Islet of Langerhans (tissue), 1 donor: Measurements from ENCODE around the gene SLC35F3.

ENCODE experiments used
- FAIRE-seq: peaks from one replicate; lab custom pipeline; 2011; peaks lifted over from hg19 to GRCh38; lab: Jason Lieb, UNC

The SLC35F3 gene

DNA sequence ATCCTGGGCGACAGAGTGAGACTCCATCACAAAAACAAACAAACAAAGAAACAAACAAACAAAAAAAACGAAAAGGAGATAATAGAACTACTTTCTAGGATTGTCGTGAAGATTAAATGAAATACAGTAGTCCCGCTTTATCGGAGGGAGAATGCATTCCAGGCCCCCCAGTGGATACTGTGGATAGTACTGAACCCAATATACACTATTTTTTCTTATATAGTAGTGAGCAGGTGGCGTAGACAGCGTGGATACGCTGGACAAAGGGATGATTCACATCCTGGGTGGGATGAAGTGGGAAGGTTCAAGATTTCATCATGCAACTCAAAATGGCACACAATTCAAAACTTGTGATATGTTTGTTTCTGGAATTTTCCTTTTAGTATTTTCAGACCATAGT is 8.0 kb downstream of the SLC35F3 start:
- FAIRE-seq = no peak

DNA sequence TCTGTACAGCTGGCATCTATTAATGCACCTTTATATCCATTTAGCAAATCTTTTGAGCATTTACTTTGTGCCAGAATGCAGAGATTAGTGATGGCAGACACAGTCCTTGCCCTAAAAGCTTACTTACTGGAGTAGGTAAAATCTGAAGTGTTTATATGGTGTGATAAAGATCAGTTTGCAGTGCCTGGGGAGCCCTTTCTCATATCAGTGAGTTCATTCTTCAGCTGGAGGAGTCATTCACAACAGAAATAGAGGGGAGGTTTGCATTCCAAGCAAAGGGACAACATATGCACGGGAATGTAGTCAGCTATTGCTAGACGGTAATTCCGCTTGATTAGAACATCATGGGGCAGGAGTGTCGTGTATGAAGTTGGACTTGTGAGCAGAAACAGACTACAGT is 8.4 kb downstream of the SLC35F3 start:
- FAIRE-seq = no peak

DNA sequence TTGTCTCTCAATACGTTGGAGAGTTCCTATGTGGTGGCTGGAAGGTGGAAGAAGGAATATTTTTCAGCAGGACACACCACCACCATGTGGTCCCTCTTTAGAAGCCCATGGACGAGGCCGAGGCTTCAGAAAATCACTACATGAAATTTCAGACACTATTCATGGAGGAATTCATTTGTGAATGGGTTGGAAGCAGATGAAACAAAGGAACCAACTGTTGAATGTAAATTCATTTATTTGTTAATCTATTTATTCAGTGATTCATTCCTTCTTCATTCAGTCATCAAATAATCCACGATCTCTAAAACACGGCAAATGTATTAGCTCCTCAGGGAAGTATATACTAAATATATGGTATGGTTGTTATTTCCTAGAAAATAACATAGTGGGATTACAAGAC is 12.2 kb downstream of the SLC35F3 start:
- no peak for FAIRE-seq

DNA sequence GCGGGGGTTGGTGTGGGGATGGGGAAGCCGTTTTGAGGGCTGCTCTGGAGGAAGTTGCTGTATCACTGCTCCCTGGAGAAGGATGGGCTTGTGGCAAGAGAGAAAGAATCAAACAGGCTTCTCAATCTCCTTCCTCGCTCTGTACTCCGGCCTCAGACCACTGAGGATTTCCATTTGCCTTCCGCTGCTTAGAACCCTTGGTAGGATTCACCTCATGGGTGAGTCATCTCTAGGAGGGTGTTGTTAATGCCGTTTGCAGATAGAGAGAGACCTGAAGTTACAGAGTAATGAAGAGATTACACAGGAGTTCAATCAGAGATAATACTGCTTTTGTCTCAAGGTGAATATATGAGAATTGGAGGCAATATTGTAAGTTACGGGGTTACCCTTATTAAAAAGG is 15.3 kb downstream of the SLC35F3 start:
- FAIRE-seq = no peak

DNA sequence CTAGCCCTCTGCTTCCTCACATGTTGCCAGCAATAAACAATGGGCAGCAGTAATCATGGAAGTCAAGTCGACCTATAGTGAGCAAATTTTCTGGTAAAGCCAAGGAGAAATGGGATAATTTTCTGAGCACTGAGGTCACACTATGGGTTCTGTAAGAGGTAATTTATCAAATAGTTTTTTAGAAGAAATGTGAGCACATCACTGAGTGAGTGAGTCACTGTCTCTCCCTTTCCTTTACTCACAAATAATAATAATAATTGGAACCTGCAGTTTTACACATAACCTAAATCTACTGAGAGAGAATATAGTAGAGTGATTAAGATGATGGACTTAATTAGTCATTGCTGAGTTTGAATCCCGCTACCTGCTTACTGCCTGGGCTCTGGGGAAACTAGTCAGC is 23.6 kb downstream of the SLC35F3 start:
- FAIRE-seq = no peak

DNA sequence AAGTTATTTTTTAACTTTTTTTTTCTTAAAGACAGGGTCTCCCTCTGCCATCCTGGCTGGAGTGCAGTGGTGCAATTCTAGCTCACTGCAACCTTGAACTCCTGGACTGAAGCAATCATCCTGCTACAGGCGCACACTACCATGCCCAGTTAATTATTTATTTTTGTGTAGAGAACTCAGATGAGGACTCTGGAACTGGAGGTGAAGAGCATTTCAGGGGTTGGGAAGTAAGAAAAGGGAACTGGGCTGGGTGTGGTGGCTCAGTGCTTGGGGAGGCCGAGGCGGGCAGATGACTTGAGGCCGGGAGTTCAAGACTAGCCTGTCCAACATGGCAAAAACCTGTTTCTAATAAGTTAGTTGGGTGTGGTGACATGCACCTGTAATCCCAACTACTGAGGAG is 28.9 kb downstream of the SLC35F3 start:
- FAIRE-seq = no peak

DNA sequence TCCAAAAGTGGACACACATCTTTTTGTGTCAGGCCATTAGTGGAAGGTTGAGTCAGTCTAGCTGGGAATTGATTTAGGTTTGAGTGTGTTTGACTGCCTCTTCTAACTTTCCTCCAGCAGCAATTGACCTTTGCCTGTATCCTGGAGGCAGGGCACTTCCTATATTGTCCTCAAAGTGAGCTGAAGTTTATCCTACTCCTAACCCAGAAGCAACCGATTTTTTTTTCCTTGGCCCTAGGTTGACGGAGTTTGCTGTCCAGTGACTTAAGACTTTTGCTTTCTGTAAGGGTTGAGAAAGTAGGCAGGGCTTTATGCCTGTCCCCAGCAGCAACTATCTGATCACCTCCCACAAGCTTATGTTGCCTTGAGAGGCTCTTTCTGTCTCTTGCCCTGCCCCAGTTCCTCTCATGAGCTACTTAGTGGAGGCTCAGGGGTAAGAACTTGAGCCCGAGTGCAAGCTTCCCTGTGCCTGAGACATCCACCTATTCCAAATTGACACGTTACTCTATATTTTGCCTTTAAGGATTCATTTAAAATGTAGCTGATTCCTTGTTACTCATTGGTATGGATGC is 30.9 kb downstream of the SLC35F3 start:
- no peak for FAIRE-seq

DNA sequence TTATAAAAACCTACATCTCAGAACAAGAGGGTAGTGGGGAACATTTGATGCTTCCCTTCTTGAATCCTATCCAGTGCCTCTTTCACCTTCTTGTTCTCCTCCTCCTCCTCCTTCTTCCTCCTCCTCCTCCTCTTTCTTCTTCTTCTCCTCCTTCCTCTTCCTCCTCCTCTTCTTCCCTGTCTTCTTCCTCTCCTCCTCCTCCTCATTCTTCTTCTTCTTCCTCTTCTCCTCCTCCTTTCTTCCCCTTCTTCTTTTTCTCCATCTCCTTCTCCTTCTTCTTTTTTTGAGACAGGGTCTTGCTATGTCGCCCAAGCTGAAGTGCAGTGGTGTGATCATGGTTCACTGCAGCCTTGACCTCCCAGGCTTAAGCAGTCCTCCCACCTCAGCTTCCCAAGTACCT is 31.9 kb downstream of the SLC35F3 start:
- no peak for FAIRE-seq

DNA sequence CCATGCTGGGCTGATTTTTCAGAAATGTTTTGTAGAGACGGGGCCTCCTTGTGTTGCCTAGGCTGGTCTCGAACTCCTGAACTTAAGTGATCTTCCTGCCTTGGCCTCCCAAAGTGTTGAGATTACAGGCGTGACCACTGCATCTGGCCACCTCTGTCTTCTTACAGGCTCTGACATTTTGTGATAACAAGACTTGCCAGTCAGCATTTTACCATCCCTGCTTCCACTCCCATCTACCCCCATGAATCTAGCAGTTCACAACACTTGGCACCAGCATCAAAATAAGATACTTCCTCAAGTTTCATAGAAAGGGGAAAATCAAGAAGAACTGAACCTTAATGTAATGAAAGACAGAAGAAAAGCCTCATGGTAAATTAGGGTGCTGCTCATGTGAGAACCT is 32.4 kb downstream of the SLC35F3 start:
- FAIRE-seq = no peak

DNA sequence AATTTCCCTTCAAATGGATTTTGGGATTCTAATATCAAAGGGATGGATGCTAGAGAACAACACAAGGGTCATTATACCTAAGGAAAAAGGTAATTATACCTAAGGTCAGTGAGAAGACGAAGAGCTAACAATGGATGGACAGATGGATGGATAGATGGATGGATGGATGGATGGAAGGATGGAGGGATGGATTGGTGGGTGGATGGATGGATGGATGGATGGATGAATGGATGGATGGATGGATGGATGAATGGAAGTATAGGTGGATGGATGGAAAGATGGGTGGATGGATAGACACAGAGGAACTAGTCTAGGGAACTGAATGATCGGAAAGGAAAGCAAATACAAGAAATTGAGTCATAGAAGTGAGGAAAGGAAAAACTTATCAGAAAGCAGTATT is 34.0 kb downstream of the SLC35F3 start:
- FAIRE-seq = no peak

DNA sequence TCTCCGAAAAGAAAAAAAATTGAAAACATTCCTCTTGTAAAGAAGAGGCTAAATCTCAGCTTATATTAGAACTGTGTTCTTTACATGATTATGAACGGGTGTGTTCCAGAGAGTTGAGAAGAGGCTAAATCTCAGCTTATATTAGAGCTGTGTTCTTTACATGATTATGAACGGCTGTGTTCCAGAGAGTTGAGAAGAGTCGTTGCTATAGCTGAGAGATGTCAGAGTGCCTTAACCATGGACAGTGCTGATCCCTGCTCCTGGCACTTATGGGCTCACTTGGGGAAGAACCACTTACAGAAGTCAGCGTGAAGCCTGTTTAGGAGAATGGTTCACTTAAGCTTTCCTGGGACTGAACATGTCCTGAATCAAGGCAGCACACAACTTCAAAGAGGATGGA is 35.0 kb downstream of the SLC35F3 start:
- FAIRE-seq = no peak

DNA sequence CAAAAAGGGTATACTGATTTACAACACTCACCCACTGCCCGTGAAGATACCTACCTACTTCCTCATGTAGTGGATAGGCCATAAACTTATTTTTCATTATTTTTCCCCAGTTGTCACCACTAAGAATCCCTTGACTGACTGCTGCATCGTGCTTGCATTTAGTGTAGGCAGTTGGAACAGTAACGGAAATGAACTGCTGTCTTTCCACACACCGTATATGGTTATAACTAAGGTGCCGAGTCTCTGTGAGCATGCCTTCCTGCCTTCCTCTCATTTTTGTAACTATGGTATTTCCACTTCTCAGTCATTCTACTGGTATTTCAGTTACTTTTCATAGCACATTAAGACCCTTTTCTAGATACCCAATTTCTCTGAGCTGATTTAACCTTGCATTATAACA is 36.4 kb downstream of the SLC35F3 start:
- no peak for FAIRE-seq

DNA sequence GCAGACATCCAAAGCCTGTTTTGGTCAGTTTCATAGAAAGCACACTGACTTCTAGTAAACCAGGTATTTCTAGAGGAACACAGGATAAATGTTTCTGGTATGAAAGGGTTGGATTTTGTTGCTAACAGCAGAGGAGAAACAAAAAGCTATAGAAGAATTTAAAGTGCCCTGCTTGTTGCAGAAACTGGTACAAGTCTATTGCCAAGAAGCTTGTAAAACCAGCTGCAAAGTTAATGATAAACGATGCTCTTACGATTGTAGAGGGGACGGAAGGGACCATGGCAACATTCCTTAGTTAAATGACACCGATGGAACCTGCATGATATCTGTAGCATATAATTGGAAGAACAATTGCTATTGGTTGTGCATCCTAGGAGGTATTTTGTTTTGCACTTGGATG is 40.1 kb downstream of the SLC35F3 start:
- FAIRE-seq = no peak

DNA sequence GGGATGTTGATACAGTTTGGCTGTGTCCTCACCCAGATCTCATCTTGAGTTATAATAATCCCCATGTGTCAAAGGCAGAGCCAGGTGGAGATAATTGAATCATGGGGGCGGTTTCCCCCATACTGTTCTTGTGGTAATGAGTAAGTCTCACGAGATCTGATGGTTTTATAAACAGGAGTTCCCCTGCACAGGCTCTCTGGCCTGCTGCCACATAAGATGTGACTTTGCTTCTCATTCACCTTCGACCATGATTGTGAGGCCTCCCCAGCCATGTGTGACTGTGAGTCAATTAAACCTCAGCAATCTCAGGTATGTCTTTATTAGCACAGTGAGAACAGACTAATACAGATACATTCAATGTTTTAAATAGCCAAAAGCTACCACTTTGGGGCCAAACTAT is 41.1 kb downstream of the SLC35F3 start:
- FAIRE-seq = no peak

DNA sequence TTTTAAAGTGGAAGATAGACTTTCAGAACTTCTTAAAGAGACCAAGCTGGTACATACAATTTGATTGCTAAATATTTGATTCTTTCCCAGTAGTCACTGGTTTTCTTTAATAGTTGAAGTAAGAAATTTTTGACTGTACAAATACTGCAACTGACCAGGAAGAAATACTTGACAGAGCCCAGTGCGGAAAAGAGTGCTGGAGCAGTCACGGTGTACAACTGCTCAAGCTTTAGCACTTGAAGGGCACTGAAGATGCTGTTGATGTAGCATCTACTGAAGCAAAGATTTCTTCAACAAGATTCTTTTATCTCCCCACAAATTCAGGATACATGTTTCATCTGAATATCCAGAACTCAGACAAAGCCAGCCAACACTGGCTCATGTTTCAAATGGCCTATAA is 41.5 kb downstream of the SLC35F3 start:
- no peak for FAIRE-seq

DNA sequence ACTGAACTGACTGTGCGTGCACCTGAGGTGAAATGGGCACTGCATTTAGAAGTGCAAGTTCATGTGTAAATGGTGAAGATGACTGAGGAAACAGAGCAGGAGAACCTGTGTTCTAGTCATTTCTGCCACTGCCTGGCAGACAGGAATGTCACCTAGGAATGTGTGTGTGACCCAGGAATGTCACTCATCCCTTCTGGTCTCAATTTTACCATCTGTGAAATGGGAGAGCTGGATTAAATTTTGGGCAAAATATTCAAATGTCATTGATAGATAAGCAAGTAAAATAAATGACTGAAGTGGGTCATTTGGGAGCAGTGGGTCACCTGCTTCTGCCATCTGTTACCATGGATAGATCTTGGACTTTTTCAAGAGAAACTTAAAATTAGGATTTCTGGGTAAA is 42.2 kb downstream of the SLC35F3 start:
- FAIRE-seq = no peak

DNA sequence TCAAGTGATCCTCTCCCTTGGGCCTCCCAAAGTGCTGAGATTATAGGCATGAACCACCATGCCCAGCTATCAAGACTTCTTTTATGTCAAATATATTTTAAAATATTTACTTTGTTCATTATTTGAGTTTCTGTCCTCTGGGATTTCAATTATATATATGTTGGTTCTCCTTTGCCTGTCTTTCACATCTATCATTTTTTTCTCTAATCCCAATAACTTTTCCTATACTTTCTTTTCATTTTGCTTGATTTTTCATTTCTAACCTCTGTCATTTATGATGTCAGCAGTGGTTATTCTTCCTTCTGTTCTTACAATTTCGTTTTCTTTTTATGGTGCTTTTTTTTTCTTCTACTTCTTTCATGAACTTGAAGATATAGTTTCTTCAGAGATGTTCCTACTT is 47.3 kb downstream of the SLC35F3 start:
- no peak for FAIRE-seq

DNA sequence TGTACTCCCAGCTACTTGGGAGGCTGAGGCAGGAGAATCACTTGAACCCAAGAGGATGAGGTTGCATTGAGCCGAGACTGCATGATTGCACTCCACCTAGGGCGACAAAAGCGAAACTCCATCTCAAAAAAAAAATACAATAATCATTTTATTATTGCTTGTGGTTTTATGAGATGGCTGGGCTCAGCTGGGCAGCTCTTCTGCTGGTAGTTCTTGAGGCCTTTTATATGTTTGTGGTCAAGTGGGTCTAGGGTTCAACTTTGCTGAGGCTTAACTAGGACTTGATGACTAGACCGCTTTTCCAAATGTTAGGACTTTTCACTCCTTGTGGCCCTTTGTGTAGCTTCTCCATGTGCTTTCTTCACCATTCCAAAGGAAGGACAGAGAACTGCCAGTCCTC is 53.2 kb downstream of the SLC35F3 start:
- FAIRE-seq = no peak

DNA sequence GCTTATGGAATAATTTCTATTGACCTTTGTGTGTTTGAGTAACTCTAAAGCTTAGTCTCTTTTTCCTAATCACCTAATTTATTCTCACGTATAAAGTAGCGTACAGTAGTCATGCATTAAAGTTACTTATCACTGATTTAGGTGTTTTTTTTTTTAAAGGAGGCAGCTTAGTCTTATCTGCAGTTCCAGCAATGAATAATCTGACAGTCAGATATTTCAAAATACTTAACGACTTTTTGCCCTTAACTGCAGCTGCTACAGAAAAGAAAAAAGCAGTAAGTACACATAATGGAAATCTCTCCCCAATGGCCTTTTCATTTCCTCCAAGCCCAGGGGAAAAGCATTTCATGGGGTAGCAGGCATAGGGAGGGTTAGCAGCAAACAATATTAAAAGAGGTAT is 54.6 kb downstream of the SLC35F3 start:
- no peak for FAIRE-seq

DNA sequence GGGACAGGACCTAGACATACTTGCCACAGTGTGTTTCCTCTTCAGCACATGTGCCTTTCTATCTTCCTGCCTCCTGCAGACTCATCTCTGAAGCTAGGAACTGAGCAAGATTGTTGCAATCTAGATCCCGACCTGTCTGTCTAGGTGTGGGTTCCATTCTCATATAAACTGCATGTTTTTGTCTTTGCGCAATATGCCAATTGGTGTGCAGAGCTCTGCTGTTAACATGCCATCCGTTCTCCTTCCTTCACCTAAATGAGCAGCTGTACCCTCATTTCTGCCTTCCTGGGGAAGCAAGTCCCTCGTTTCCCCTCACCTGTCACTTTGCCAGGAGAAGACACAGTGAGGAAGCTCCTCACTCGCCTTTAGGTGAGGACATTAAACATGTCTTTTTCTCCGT is 55.5 kb downstream of the SLC35F3 start:
- no peak for FAIRE-seq

DNA sequence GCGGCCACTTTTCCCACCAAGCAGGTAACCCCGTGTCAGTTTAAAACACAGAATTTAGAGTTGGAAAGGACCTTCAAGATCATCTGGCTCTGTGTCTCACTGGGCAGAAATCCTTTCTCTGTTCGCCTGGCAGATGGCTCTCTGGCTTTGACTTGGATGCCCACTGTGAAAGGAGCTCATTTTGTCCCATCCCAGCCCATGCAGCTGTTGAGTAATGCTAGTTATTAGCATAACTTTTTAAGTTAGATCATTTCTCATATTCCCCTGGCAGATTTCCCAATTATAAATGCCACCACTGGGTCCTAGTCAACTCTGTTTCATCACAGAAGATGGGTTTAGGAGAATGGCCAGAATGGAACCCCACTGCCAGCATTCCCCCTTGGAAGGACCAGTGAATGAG is 55.9 kb downstream of the SLC35F3 start:
- FAIRE-seq = no peak

DNA sequence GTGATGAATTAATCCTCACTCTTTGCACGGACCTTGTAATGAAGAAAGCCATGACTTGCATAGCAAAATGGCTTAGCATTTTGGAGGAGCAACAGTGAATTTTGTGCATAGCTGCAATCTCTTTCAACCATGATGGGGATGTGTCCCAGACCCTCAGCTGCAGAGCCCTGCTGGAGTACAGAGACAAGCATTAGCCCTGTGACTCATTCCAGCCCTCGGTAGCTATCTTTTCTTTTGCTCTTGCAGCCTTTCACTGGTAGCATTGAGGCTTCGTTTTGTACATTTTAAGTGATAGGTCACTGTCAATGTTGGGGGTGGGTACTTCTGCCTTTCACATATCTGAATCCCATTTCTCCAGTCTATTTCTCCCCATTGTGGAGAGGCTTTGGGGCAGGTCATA is 58.4 kb downstream of the SLC35F3 start:
- no peak for FAIRE-seq

DNA sequence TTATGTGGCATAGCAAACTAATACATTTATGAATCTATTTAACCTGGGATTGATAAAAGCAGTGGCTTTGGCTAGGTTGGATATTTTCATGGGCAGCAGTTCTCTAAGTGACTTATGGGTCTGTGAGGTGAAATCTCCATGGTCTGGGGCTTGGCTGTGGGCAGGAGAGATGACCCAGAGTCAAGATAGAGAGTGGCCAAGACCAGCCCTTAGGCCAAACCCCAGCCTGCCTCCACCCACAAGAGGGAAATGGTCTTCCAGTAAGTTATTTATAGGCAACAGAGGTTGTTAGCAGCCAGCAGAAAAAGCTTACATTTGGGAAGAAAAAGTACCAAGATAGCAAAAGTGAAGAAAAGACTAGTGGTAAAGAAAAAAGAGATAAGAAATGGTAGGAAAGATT is 61.4 kb downstream of the SLC35F3 start:
- no peak for FAIRE-seq

DNA sequence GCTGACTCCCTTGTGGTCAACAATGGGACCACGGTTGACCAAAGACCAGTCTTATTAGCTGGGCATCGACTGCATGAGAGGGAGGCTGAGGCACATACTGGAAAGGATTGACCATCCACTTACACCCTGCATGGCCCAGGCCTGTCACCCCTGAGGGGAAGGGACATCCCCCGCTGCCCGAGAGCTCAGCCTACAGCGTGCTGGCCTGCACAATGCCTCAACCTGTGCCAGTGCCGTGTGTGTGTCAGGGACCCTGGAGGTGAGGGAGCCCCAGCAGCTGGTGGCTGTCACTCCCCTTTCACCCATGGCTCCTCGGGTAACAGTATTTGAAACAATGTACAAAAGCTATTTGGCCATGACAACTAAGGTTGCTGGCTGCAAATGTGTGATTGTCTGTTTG is 67.3 kb downstream of the SLC35F3 start:
- FAIRE-seq = no peak

DNA sequence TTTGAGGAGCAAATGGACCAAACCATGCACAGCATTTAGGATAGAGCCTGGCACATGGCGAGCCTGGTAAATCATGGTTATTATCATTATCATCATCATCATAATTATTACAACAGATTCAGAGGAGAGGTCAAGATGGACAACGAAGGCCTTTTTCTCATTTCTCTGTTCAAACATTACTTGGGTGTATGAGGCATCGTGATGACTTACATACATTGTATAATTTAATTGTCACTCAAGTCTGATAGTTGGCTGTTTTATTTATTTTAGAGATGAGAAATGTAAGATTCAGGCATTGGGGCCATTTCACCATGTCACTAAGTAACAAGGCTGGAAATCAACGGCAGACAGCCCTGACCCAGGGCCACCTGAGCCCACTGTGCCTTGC is 68.1 kb downstream of the SLC35F3 start:
- no peak for FAIRE-seq
